GM12878 (cell line): ENCODE measurements around the gene TMEM135. TPM values are rescaled to one million over a fixed set of nuclear protein-coding genes. Genes with fewer than 3 reads are reported as not detected.

Experiments used
- ATAC-seq: fragments of 200-7000 bp; cut with Tn5 transposase; 3 replicates; pipeline ENCODE4 v1.9.1; 2020; ENCODE audit warnings: mild to moderate bottlenecking, moderate library complexity
- BruUV-seq: library from RNA; stranded (reverse); fragments of 400-500 nt; replicated peaks from 2 replicates; lab custom pipeline; 2021; lab: Mats Ljungman, UMichigan
- CTCF ChIA-PET: fragments of 300-600 bp; sonication (Branson Sonifier 250); formaldehyde crosslinking; extraction: SDS; loops from one replicate; lab custom pipeline; 2021; ENCODE audit warnings: inconsistent platforms; lab: Yijun Ruan, JAX
- POLR2A ChIA-PET: fragments of 350-600 bp; formaldehyde crosslinking; extraction: SDS; loops from one replicate; lab custom pipeline; 2021; ENCODE audit warnings: inconsistent platforms; lab: Charles Lee
- RAD21 ChIA-PET: fragments of 300-600 bp; sonication (Branson Sonifier 250); formaldehyde crosslinking; loops from one replicate; lab custom pipeline; 2023; ENCODE audit warnings: antibody characterized with exemption; ENCODE audit not compliant: unreplicated experiment; lab: Charles Lee
- SMC1A ChIA-PET: fragments of 300-600 bp; sonication (Branson Sonifier 250); formaldehyde crosslinking; loops from one replicate; lab custom pipeline; 2023; ENCODE audit not compliant: unreplicated experiment, uncharacterized antibody; lab: Charles Lee
- DNase-seq: peaks from one replicate; pipeline ENCODE4 v3.0.0-alpha.2; 2011; ENCODE audit warnings: low read depth, low spot score
- FAIRE-seq: peaks from 3 replicates; lab custom pipeline; 2011; peaks lifted over from hg19 to GRCh38; lab: Jason Lieb, UNC
- H2AFZ ChIP-seq: 2 replicates; pipeline ENCODE4 v1.6.0; 2011; ENCODE audit warnings: low read depth, low read length, control low read depth; ENCODE audit not compliant: control insufficient read depth
- H3K27ac ChIP-seq: 2 replicates; pipeline ENCODE4 v1.5.1; 2011; ENCODE audit warnings: control low read depth; ENCODE audit not compliant: control insufficient read depth, insufficient read depth
- H3K27me3 ChIP-seq, 2 experiments: replicated peaks in 1 of 2; 2 replicates each; pipeline versions ENCODE4 v1.6.0 to v1.6.1; 2011; ENCODE audit warnings: low read length in 1 of 2; ENCODE audit not compliant: control insufficient read depth in 2 of 2, insufficient read depth in 2 of 2
- H3K36me3 ChIP-seq, 2 experiments: 2 replicates each; pipeline ENCODE4 v1.5.1; 2011; ENCODE audit warnings: low read length in 1 of 2; ENCODE audit not compliant: control insufficient read depth in 2 of 2, insufficient read depth in 2 of 2
- H3K4me1 ChIP-seq: 2 replicates; pipeline ENCODE4 v1.6.1; 2011; ENCODE audit warnings: mild to moderate bottlenecking, low read length, moderate library complexity, mixed read lengths; ENCODE audit not compliant: control insufficient read depth, insufficient read depth
- H3K4me2 ChIP-seq: 2 replicates; pipeline ENCODE4 v1.6.0; 2011; ENCODE audit warnings: control low read depth; ENCODE audit not compliant: control insufficient read depth, insufficient read depth
- H3K4me3 ChIP-seq: fragments of 200-600 bp; sonication (generic); 2 replicates; pipeline ENCODE4 v1.5.1; 2016
- H3K79me2 ChIP-seq: 2 replicates; pipeline ENCODE4 v1.6.0; 2011; ENCODE audit warnings: low read length; ENCODE audit not compliant: control insufficient read depth, insufficient read depth
- H3K9ac ChIP-seq: 2 replicates; pipeline ENCODE4 v1.8.0; 2011; ENCODE audit warnings: low read length, control low read depth, mixed read lengths; ENCODE audit not compliant: control insufficient read depth, insufficient read depth
- H3K9me3 ChIP-seq: replicated peaks from 3 replicates; pipeline ENCODE4 v1.5.1; 2011; ENCODE audit warnings: mild to moderate bottlenecking, low read length; ENCODE audit not compliant: control insufficient read depth, insufficient read depth
- H4K20me1 ChIP-seq: 2 replicates; pipeline ENCODE4 v1.6.0; 2011; ENCODE audit not compliant: control insufficient read depth, insufficient read depth
- BHLHE40 ChIP-seq, 2 experiments: fragments of 450-650 bp in 1 of 2; IDR thresholded peaks; 2 replicates each; pipeline ENCODE4 v1.6.1; 2011 to 2017; ENCODE audit warnings: low read depth in 2 of 2, borderline replicate concordance in 1 of 2, improper control_type of control experiment in 1 of 2, low read length in 1 of 2, mild to moderate bottlenecking in 1 of 2
- CHD1 ChIP-seq: IDR thresholded peaks from 2 replicates; pipeline ENCODE4 v1.6.1; 2012; ENCODE audit warnings: low read depth, low read length, improper control_type of control experiment
- ESRRA ChIP-seq: IDR thresholded peaks from 2 replicates; pipeline ENCODE4 v1.6.1; 2012; ENCODE audit warnings: mild to moderate bottlenecking, low read length, improper control_type of control experiment
- HDAC2 ChIP-seq: fragments of 200-600 bp; sonication (generic); IDR thresholded peaks from 2 replicates; pipeline ENCODE4 v1.6.1; 2017
- HDGF ChIP-seq: fragments of 450-650 bp; IDR thresholded peaks from 2 replicates; pipeline ENCODE4 v1.6.1; 2016; ENCODE audit warnings: antibody characterized with exemption
- MXI1 ChIP-seq: fragments of 150-350 bp; IDR thresholded peaks from 2 replicates; pipeline ENCODE4 v1.6.1; 2011; ENCODE audit warnings: low read depth, mild to moderate bottlenecking, inconsistent platforms, low read length, improper control_type of control experiment
- NR2C1 ChIP-seq: fragments of 450-650 bp; IDR thresholded peaks from 2 replicates; pipeline ENCODE4 v1.6.1; 2017; ENCODE audit warnings: antibody characterized with exemption, mild to moderate bottlenecking, moderate library complexity
- RFX5 ChIP-seq: IDR thresholded peaks from 2 replicates; pipeline ENCODE4 v1.6.1; 2011; ENCODE audit warnings: low read depth, low read length, improper control_type of control experiment
- TAF1 ChIP-seq: IDR thresholded peaks from 2 replicates; pipeline ENCODE4 v1.6.1; 2011; ENCODE audit warnings: mild to moderate bottlenecking, low read depth, low read length, borderline replicate concordance
- ZNF384 ChIP-seq: IDR thresholded peaks from 2 replicates; pipeline ENCODE4 v1.6.1; 2012; ENCODE audit warnings: low read depth, mild to moderate bottlenecking, low read length, improper control_type of control experiment, borderline replicate concordance
- WGBS: methylation state at CpG from one replicate; pipeline ENCODE4 v1.1.6; 2016; ENCODE audit warnings: low lambda C conversion rate; ENCODE audit not compliant: insufficient replicate concordance, insufficient coverage; ENCODE audit errors: missing lambda C conversion rate; 5-methylcytosine and 5-hydroxymethylcytosine counted together
- in situ Hi-C: fragments of 300-500 bp; cut with MboI; formaldehyde crosslinking; loops from 9 replicates; pipeline ENCODE4 v1.14.3; 2018; ENCODE audit warnings: mixed read lengths
- intact Hi-C: fragments of 100-400 bp; cut with micrococcal nuclease; formaldehyde crosslinking; loops from one replicate; pipeline ENCODE4 v1.14.2; 2022; ENCODE audit not compliant: unreplicated experiment
- polyA plus RNA-seq, 11 experiments: library from polyadenylated mRNA; depleted of rRNA in 4 of 11; unstranded in 6 of 11; stranded (reverse) in 5 of 11; fragments of >200 nt; fragmentation: Nextera tagmentation in 4 of 11; fragmentation: Illumina TruSeq in 1 of 11; extraction: Ambion mirVana in 4 of 11; extraction: Trizol in 1 of 11; gene quantifications; 1 replicate in 1 of 11; 2 replicates in 10 of 11; pipeline versions ENCODE4 v1.2.1 to v1.2.3, GENCODE V29; 2011 to 2016; ENCODE audit warnings: inconsistent platforms in 2 of 11, missing spikeins in 2 of 11, low read depth in 1 of 11
- total RNA-seq, 4 experiments: library from RNA; depleted of rRNA in 3 of 4; stranded (reverse); fragments of >200 nt in 3 of 4; fragmentation: Illumina TruSeq in 1 of 4; extraction: Trizol in 1 of 4; gene quantifications; 2 replicates each; pipeline versions ENCODE4 v1.2.1 to v1.2.3, GENCODE V29; 2013 to 2021
- TF ChIP-seq, protein P1 (sequence below): fragments of 450-650 bp; formaldehyde crosslinking; IDR thresholded peaks from 2 replicates; pipeline ENCODE4 v1.4.0; 2022; ENCODE audit warnings: mild to moderate bottlenecking, moderate library complexity
- TF ChIP-seq, protein P2 (sequence below): fragments of 450-650 bp; IDR thresholded peaks from 2 replicates; pipeline ENCODE4 v1.6.1; 2017; ENCODE audit warnings: antibody characterized with exemption, mild to moderate bottlenecking, moderate library complexity
- TF ChIP-seq, protein P3 (sequence below): IDR thresholded peaks from 2 replicates; pipeline ENCODE4 v1.6.1; 2012; ENCODE audit warnings: improper control_type of control experiment, low read depth, low read length; ENCODE audit not compliant: insufficient replicate concordance

Gene TMEM135
- total and polyA plus RNA-seq, 10 of the 15 experiments (the other 5 are each of a cell fraction or from before 2014, with no cell fraction given), result 7.2 to 117 (median 12.9) TPM

DNA sequence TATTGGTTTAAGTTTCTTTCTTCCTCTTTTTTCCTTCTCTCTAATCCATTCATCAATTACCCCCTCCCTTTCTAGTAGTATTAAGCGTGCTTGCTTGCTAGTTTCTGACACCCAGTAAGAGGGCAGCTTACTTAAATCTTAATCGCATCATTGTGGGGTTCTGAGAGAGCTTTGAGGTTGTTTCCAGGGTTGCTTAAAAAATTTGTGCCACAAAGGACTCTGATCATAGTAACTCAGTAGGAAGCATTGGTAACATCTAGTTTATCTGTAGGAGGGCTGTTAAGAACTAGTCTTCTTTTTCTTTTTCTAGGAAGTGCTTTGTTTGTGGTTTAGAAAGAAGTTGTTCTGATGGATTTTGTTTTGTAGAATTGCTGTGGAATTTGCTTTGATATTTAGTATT, 45.3 kb downstream of the TMEM135 start:
- TF ChIP-seq HDGF (no peak), CHD1 (no peak), BHLHE40 (IDR thresholded peaks at IDR 0.05; ENCODE audit: borderline replicate concordance in 1 of 2, low read depth in 2 of 2, low read length in 1 of 2) (no peak), RFX5 (no peak), NR2C1 (no peak), ESRRA (no peak), MXI1 (no peak), TAF1 (no peak), HDAC2 (no peak), ZNF384 (no peak)
- TF ChIP-seq, protein P1, sequence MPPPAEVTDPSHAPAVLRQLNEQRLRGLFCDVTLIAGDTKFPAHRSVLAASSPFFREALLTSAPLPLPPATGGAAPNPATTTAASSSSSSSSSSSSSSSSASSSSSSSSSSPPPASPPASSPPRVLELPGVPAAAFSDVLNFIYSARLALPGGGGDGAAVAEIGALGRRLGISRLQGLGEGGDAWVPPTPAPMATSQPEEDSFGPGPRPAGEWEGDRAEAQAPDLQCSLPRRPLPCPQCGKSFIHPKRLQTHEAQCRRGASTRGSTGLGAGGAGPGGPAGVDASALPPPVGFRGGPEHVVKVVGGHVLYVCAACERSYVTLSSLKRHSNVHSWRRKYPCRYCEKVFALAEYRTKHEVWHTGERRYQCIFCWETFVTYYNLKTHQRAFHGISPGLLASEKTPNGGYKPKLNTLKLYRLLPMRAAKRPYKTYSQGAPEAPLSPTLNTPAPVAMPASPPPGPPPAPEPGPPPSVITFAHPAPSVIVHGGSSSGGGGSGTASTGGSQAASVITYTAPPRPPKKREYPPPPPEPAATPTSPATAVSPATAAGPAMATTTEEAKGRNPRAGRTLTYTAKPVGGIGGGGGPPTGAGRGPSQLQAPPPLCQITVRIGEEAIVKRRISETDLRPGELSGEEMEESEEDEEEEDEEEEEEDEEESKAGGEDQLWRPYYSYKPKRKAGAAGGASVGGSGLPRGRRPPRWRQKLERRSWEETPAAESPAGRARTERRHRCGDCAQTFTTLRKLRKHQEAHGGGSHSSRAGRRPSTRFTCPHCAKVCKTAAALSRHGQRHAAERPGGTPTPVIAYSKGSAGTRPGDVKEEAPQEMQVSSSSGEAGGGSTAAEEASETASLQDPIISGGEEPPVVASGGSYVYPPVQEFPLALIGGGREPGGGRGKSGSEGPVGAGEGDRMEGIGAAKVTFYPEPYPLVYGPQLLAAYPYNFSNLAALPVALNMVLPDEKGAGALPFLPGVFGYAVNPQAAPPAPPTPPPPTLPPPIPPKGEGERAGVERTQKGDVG, result no peak
- TF ChIP-seq, protein P2, sequence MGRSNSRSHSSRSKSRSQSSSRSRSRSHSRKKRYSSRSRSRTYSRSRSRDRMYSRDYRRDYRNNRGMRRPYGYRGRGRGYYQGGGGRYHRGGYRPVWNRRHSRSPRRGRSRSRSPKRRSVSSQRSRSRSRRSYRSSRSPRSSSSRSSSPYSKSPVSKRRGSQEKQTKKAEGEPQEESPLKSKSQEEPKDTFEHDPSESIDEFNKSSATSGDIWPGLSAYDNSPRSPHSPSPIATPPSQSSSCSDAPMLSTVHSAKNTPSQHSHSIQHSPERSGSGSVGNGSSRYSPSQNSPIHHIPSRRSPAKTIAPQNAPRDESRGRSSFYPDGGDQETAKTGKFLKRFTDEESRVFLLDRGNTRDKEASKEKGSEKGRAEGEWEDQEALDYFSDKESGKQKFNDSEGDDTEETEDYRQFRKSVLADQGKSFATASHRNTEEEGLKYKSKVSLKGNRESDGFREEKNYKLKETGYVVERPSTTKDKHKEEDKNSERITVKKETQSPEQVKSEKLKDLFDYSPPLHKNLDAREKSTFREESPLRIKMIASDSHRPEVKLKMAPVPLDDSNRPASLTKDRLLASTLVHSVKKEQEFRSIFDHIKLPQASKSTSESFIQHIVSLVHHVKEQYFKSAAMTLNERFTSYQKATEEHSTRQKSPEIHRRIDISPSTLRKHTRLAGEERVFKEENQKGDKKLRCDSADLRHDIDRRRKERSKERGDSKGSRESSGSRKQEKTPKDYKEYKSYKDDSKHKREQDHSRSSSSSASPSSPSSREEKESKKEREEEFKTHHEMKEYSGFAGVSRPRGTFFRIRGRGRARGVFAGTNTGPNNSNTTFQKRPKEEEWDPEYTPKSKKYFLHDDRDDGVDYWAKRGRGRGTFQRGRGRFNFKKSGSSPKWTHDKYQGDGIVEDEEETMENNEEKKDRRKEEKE, result no peak
- TF ChIP-seq, protein P3, sequence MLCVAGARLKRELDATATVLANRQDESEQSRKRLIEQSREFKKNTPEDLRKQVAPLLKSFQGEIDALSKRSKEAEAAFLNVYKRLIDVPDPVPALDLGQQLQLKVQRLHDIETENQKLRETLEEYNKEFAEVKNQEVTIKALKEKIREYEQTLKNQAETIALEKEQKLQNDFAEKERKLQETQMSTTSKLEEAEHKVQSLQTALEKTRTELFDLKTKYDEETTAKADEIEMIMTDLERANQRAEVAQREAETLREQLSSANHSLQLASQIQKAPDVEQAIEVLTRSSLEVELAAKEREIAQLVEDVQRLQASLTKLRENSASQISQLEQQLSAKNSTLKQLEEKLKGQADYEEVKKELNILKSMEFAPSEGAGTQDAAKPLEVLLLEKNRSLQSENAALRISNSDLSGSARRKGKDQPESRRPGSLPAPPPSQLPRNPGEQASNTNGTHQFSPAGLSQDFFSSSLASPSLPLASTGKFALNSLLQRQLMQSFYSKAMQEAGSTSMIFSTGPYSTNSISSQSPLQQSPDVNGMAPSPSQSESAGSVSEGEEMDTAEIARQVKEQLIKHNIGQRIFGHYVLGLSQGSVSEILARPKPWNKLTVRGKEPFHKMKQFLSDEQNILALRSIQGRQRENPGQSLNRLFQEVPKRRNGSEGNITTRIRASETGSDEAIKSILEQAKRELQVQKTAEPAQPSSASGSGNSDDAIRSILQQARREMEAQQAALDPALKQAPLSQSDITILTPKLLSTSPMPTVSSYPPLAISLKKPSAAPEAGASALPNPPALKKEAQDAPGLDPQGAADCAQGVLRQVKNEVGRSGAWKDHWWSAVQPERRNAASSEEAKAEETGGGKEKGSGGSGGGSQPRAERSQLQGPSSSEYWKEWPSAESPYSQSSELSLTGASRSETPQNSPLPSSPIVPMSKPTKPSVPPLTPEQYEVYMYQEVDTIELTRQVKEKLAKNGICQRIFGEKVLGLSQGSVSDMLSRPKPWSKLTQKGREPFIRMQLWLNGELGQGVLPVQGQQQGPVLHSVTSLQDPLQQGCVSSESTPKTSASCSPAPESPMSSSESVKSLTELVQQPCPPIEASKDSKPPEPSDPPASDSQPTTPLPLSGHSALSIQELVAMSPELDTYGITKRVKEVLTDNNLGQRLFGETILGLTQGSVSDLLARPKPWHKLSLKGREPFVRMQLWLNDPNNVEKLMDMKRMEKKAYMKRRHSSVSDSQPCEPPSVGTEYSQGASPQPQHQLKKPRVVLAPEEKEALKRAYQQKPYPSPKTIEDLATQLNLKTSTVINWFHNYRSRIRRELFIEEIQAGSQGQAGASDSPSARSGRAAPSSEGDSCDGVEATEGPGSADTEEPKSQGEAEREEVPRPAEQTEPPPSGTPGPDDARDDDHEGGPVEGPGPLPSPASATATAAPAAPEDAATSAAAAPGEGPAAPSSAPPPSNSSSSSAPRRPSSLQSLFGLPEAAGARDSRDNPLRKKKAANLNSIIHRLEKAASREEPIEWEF, result no peak
- TF ChIP-seq, all 136 proteins: peak for 0
- ChIA-PET POLR2A (interaction anchor here (2.1 kb wide), 1 partner anchor 45 kb away, joined by 11 read pairs; the partner anchor contains the start of gene TMEM135), CTCF (interaction anchor here (2.0 kb wide), 1 partner anchor 15 kb away, joined by 18 read pairs; no protein-coding TSS in a partner anchor), SMC1A (interaction anchor here (0.7 to 1.4 kb wide), 3 partner anchors 11 to 168 kb away, joined by 3 read pairs; no protein-coding TSS in a partner anchor), RAD21 (no interaction called here)
- no peak overlapping the region for H3K27ac ChIP-seq
- H3K9ac ChIP-seq, result no peak overlapping the region
- FAIRE-seq, result peak; percentile 44
- ATAC-seq, result no peak
- DNase-seq, result no peak
- H4K20me1 ChIP-seq, result no peaks in the 10 kb centered on the region
- H3K36me3 ChIP-seq, result no peaks in the 10 kb centered on the region
- no peaks in the 10 kb centered on the region for H3K27me3 ChIP-seq
- 97% methylated on average over 2 of the region's 2 CpGs for WGBS
- no TSS peak for BruUV-seq
- in situ Hi-C loops (no loop called here), intact Hi-C loops (loop anchor here (10.0 kb wide), 1 partner anchor 48 kb away; the partner anchor contains the start of gene TMEM135)
- H3K4me3 ChIP-seq, result no peak overlapping the region
- peaks cover 1% of the 10 kb centered on the region; the same call in 1 of the 3 replicates for H3K9me3 ChIP-seq
- peaks cover 4% of the 10 kb centered on the region; the same call in 1 of the 2 replicates for H3K4me1 ChIP-seq
- no peak overlapping the region for H2AFZ ChIP-seq
- H3K79me2 ChIP-seq, result no peaks in the 10 kb centered on the region
- H3K4me2 ChIP-seq, result no peak overlapping the region
